ENCODE results near the gene IL25. TPM values are rescaled to one million over a fixed set of nuclear protein-coding genes. Genes with fewer than 3 reads are reported as not detected.
"Not testable (repeated sequence)": the region's sequence is repeated elsewhere in the genome, so short reads cannot be mapped to it uniquely, and the experiment has no call there.

The IL25 gene
- total and polyA plus RNA-seq, 10 of the 15 experiments (the other 5 are each of a cell fraction or from before 2014, with no cell fraction given), result not detected

- TF ChIP-seq MYC (IDR thresholded peaks at IDR 0.05; ENCODE audit: insufficient read depth, insufficient read length, insufficient replicate concordance, low read length, severe bottlenecking) (no peak), MAX (IDR thresholded peaks at IDR 0.05; ENCODE audit: low read depth, low read length) (no peak), CBX3 (IDR thresholded peaks at IDR 0.05; ENCODE audit: borderline replicate concordance, low read depth) (no peak)
Observed at GRCh38 chr14:23388996-23389395, 16.4 kb downstream of the IL25 start (continued).

- H3K27ac ChIP-seq (ENCODE audit: control insufficient read depth, insufficient read depth), result no peak overlapping the region
- no peaks in the 10 kb centered on the region for H3K4me1 ChIP-seq (ENCODE audit: control insufficient read depth, insufficient read depth, low read length)
- no peaks in the 10 kb centered on the region for H3K9me3 ChIP-seq (replicated peaks; ENCODE audit: control insufficient read depth, insufficient read depth, low read length)
- ATAC-seq, result no peak
- BruUV-seq (replicated peaks), result no TSS peak
- H3K27me3 ChIP-seq (replicated peaks in 1 of 2; ENCODE audit: control insufficient read depth in 2 of 2, insufficient read depth in 2 of 2, low read length in 1 of 2), result no peaks in the 10 kb centered on the region; a peak in 2 of 4 replicates
- no peaks in the 10 kb centered on the region for H4K20me1 ChIP-seq (ENCODE audit: control insufficient read depth, insufficient read depth)
- ChIA-PET POLR2A (no interaction called here), SMC1A (ENCODE audit: uncharacterized antibody, unreplicated experiment) (no interaction called here), CTCF (no interaction called here), RAD21 (ENCODE audit: unreplicated experiment) (no interaction called here)
- H3K79me2 ChIP-seq (ENCODE audit: control insufficient read depth, insufficient read depth, low read length), result no peaks in the 10 kb centered on the region
- H2AFZ ChIP-seq (ENCODE audit: control insufficient read depth, low read depth, low read length), result no peak overlapping the region
- H3K9ac ChIP-seq (ENCODE audit: control insufficient read depth, insufficient read depth, low read length), result no peak overlapping the region
- TF ChIP-seq CHD2 (IDR thresholded peaks at IDR 0.05; ENCODE audit: borderline replicate concordance, low read depth, low read length), result no peak
- no peak for TF ChIP-seq KLF5 (IDR thresholded peaks at IDR 0.05; ENCODE audit: partially characterized antibody)
- TF ChIP-seq IRF3 (IDR thresholded peaks at IDR 0.05), result no peak
- TF ChIP-seq ZBTB4 (CRISPR knock-in tag; IDR thresholded peaks at IDR 0.05), result no peak
- TF ChIP-seq PBX3 (IDR thresholded peaks at IDR 0.05; ENCODE audit: insufficient replicate concordance, low read depth, low read length), result no peak
- H3K4me3 ChIP-seq, result no peak overlapping the region
- H3K4me2 ChIP-seq (ENCODE audit: control insufficient read depth, insufficient read depth), result no peak overlapping the region
- no peak for DNase-seq (ENCODE audit: low read depth, low spot score)
- in situ Hi-C loops (cut with MboI), result no loop called here
- FAIRE-seq, result no peak
- no peaks in the 10 kb centered on the region for H3K36me3 ChIP-seq (ENCODE audit: control insufficient read depth in 2 of 2, insufficient read depth in 2 of 2, low read length in 1 of 2)
- intact Hi-C loops (cut with micrococcal nuclease; ENCODE audit: unreplicated experiment), result no loop called here
- WGBS (ENCODE audit: insufficient coverage, insufficient replicate concordance, low lambda C conversion rate, missing lambda C conversion rate), result 36% methylated on average over 12 of the region's 12 CpGs
Observed at GRCh38 chr14:23389396-23389795, 16.8 kb downstream of the IL25 start.

GRCh38 chr14:23389871-23390270, 17.3 kb downstream of the IL25 start:
- H4K20me1 ChIP-seq (ENCODE audit: control insufficient read depth, insufficient read depth); H3K27me3 ChIP-seq (replicated peaks in 1 of 2; ENCODE audit: control insufficient read depth in 2 of 2, insufficient read depth in 2 of 2, low read length in 1 of 2); H2AFZ ChIP-seq (ENCODE audit: control insufficient read depth, low read depth, low read length); in situ Hi-C loops (cut with MboI); H3K4me1 ChIP-seq (ENCODE audit: control insufficient read depth, insufficient read depth, low read length); intact Hi-C loops (cut with micrococcal nuclease; ENCODE audit: unreplicated experiment); SMC1A ChIA-PET (ENCODE audit: uncharacterized antibody, unreplicated experiment); H3K36me3 ChIP-seq (ENCODE audit: control insufficient read depth in 2 of 2, insufficient read depth in 2 of 2, low read length in 1 of 2); H3K4me3 ChIP-seq; POLR2A ChIA-PET; BruUV-seq (replicated peaks); H3K9me3 ChIP-seq (replicated peaks; ENCODE audit: control insufficient read depth, insufficient read depth, low read length); DNase-seq (ENCODE audit: low read depth, low spot score); FAIRE-seq; ATAC-seq; H3K27ac ChIP-seq (ENCODE audit: control insufficient read depth, insufficient read depth); RAD21 ChIA-PET (ENCODE audit: unreplicated experiment); H3K4me2 ChIP-seq (ENCODE audit: control insufficient read depth, insufficient read depth); H3K9ac ChIP-seq (ENCODE audit: control insufficient read depth, insufficient read depth, low read length); H3K79me2 ChIP-seq (ENCODE audit: control insufficient read depth, insufficient read depth, low read length): not testable (repeated sequence)
- CTCF ChIA-PET, result interaction anchor here (0.6 kb wide), 1 partner anchor 217 kb away, joined by 3 read pairs; no protein-coding TSS in a partner anchor
- WGBS (ENCODE audit: insufficient coverage, insufficient replicate concordance, low lambda C conversion rate, missing lambda C conversion rate), result 67% methylated on average over 3 of the region's 19 CpGs

All from GM12878 (cell line).